Neuronal stem cell (in vitro differentiated cells): ENCODE data around the gene CCDC9.

ENCODE experiments used
- DNase-seq: peaks from one replicate; pipeline ENCODE4 v3.0.0-alpha.2; 2013; ENCODE audit warnings: low spot score
- H2AFZ ChIP-seq: one replicate; pipeline ENCODE4 v1.6.1; 2013; ENCODE audit warnings: mild to moderate bottlenecking, low read length, inconsistent platforms
- H2AK5ac ChIP-seq: 2 replicates; pipeline ENCODE4 v1.6.1; 2013; ENCODE audit warnings: low read depth, mild to moderate bottlenecking, inconsistent platforms, low read length, moderate library complexity, mixed read lengths
- H2BK120ac ChIP-seq: 2 replicates; pipeline ENCODE4 v1.6.1; 2013; ENCODE audit warnings: low read depth, mild to moderate bottlenecking, inconsistent platforms, low read length, moderate library complexity, mixed read lengths
- H2BK12ac ChIP-seq: one replicate; pipeline ENCODE4 v1.6.1; 2013; ENCODE audit warnings: low read length, inconsistent platforms
- H2BK15ac ChIP-seq: 2 replicates; pipeline ENCODE4 v1.6.1; 2013; ENCODE audit warnings: mild to moderate bottlenecking, low read length, inconsistent platforms, mixed read lengths
- H2BK5ac ChIP-seq: one replicate; pipeline ENCODE4 v1.6.1; 2013; ENCODE audit warnings: inconsistent platforms, mild to moderate bottlenecking, low read length, moderate library complexity
- H3K14ac ChIP-seq: one replicate; pipeline ENCODE4 v1.6.1; 2013; ENCODE audit warnings: low read length, inconsistent platforms
- H3K18ac ChIP-seq: 2 replicates; pipeline ENCODE4 v1.6.1; 2013; ENCODE audit warnings: low read length, inconsistent platforms
- H3K23ac ChIP-seq: 2 replicates; pipeline ENCODE4 v1.6.1; 2013; ENCODE audit warnings: low read depth, mild to moderate bottlenecking, mixed read lengths, low read length, inconsistent platforms; ENCODE audit not compliant: poor library complexity
- H3K27ac ChIP-seq: replicated peaks from 3 replicates; pipeline ENCODE4 v1.5.1; 2013; ENCODE audit warnings: low read length, inconsistent platforms
- H3K27me3 ChIP-seq, 3 experiments: 2 replicates each; pipeline ENCODE4 v1.6.1; 2013; ENCODE audit warnings: low read length in 3 of 3, mild to moderate bottlenecking in 2 of 3, inconsistent platforms in 1 of 3, low read depth in 1 of 3, mixed read lengths in 1 of 3, moderate library complexity in 1 of 3; ENCODE audit not compliant: control insufficient read depth in 3 of 3, insufficient read depth in 3 of 3
- H3K36me3 ChIP-seq, 2 donors: replicated peaks in 1 of 2; 2 replicates each; pipeline ENCODE4 v1.6.1; 2013; ENCODE audit warnings: low read length in 2 of 2; ENCODE audit not compliant: control insufficient read depth in 2 of 2, insufficient read depth in 2 of 2
- H3K4ac ChIP-seq: 2 replicates; pipeline ENCODE4 v1.6.1; 2013; ENCODE audit warnings: inconsistent platforms, mild to moderate bottlenecking, low read length, moderate library complexity
- H3K4me1 ChIP-seq, 2 donors: 1 replicate in 1 of 2; 2 replicates in 1 of 2; pipeline ENCODE4 v1.6.1; 2013; ENCODE audit warnings: low read length in 2 of 2, low read depth in 1 of 2; ENCODE audit not compliant: control insufficient read depth in 2 of 2, insufficient read depth in 1 of 2
- H3K4me2 ChIP-seq: one replicate; pipeline ENCODE4 v1.6.1; 2013; ENCODE audit warnings: mild to moderate bottlenecking, low read length, inconsistent platforms; ENCODE audit not compliant: insufficient read depth, poor library complexity, severe bottlenecking
- H3K4me3 ChIP-seq, 2 donors: 2 replicates each; pipeline ENCODE4 v1.5.1; 2013; ENCODE audit warnings: low read length in 2 of 2, mild to moderate bottlenecking in 2 of 2, inconsistent platforms in 1 of 2, moderate library complexity in 1 of 2
- H3K79me1 ChIP-seq: one replicate; pipeline ENCODE4 v1.6.1; 2013; ENCODE audit warnings: low read depth, mild to moderate bottlenecking, inconsistent platforms, low read length, moderate library complexity
- H3K9ac ChIP-seq: one replicate; pipeline ENCODE4 v1.6.1; 2013; ENCODE audit warnings: mild to moderate bottlenecking, low read depth, low read length, inconsistent platforms; ENCODE audit not compliant: poor library complexity
- H3K9me3 ChIP-seq, 2 donors: replicated peaks in 1 of 2; 2 replicates each; pipeline versions ENCODE3 to v1.6.1; 2013; ENCODE audit warnings: low read length in 2 of 2, mild to moderate bottlenecking in 2 of 2, inconsistent platforms in 1 of 2, low read depth in 1 of 2, mixed read lengths in 1 of 2, moderate library complexity in 1 of 2; ENCODE audit not compliant: control insufficient read depth in 2 of 2, insufficient read depth in 1 of 2
- H4K8ac ChIP-seq: one replicate; pipeline ENCODE4 v1.6.1; 2013; ENCODE audit warnings: low read depth, mild to moderate bottlenecking, inconsistent platforms, low read length, moderate library complexity
- H4K91ac ChIP-seq: one replicate; pipeline ENCODE4 v1.6.1; 2013; ENCODE audit warnings: low read length, low read depth, mild to moderate bottlenecking, inconsistent platforms; ENCODE audit not compliant: poor library complexity
- WGBS, 2 donors: extraction: QIAGEN DNeasy Blood & Tissue Kit; methylation state at CpG; one replicate each; pipeline ENCODE4 v1.1.7; 2013; ENCODE audit warnings: missing lambda C conversion rate in 2 of 2, mixed read lengths in 1 of 2; ENCODE audit not compliant: insufficient read length in 2 of 2, insufficient replicate concordance in 1 of 2; ENCODE audit errors: extremely low coverage in 2 of 2; 5-methylcytosine and 5-hydroxymethylcytosine counted together

CCDC9 gene

DNA sequence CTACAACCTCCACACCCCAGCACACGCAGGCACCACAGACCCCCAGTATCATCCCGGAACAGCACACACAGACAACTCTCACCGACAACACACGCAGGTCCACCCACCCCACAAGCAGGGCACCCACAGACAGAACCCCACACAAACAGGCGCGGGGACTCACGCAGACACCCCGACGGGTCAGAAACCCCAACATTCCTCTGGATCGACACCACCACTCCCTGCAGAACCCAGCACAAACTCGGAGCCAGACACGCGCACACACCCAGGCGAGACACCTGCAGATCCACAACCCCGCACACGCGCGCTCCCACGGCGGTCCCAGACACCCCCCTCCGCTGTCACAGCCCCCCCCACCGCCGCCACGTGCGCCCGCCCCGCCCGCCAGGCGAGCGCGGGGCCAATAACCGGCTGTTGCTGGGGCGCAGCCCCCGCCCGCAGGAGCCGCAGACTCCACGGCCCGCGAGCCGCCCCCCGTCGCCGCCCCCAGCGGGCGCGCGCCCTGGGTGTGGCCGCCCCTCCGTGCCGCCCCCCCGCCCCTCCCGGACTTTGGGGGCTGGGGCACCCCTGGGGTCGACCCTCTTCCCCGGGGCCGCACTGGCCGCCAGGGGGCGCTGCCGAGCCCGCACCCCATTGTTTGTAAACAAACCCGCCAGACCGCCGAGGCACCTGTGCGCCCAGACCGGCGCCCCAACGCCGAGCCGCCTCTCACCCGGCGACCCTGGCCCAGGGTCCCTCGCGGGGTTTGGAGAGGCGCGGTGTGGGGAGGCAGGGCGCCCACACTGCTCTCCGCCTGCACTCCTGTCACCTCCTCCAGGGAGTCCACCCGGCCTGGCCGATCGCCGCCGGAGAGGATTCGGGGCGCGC, 26.0 kb upstream of the CCDC9 start:
- Histone ChIP-seq H4K8ac (no peak overlapping the region), H2BK120ac (peak overlapping the region; percentile 44), H3K4me1 (peaks cover 31 to 36% of the 10 kb centered on the region in 2 donors), H2BK5ac (peak overlapping the region; percentile 100), H3K9me3 (peaks cover 0 to 1% of the 10 kb centered on the region in 2 donors), H3K4ac (peak overlapping the region; percentile 53), H3K9ac (peak overlapping the region; percentile 97), H3K79me1 (peaks cover 13% of the 10 kb centered on the region), H4K91ac (no peak overlapping the region), H3K4me2 (peak overlapping the region; percentile 97), H3K27ac (no peak overlapping the region), H3K36me3 (peaks cover 0 to 6% of the 10 kb centered on the region in 2 donors), H3K23ac (peak overlapping the region; percentile 98), H2AK5ac (peak overlapping the region; percentile 74), H2AFZ (no peak overlapping the region), H3K18ac (peak overlapping the region; percentile 99), H2BK15ac (peak overlapping the region; percentile 76), H3K27me3 (no peaks in the 10 kb centered on the region), H3K4me3 (peak overlapping the region; percentile 83 to 96), H2BK12ac (no peak overlapping the region), H3K14ac (peak overlapping the region; percentile 95)
- whole genome bisulfite sequencing, 2 donors, result no CpG with 5 or more reads among the region's 84 CpGs
- no peak for DNase-seq

DNA sequence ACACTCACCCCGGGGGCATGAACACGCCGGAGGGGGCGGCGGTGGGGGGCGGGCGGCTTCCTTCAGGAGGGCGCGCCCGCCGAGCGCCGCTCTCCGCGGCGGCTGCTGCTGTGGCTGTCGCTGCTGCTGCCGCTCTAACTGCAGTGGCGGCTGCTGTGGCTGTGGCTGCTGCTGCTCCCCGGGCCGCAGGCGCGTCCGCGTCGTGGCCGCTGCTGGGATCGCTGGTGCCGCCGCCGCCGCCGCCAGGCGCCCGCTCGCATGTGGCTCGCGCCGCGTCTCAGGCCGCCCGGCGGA, 25.5 kb upstream of the CCDC9 start, which contains the start of gene BBC3:
TSS of gene BBC3 (minus strand) at position 279 of the 294 bp plus-strand sequence. CDS start 2,768 bp downstream, outside the sequence.
- Histone ChIP-seq H3K9ac (peak within 1 kb of the TSS; percentile 97), H2BK5ac (peak within 1 kb of the TSS; percentile 100), H3K9me3 (peaks cover 0 to 1% of the 10 kb centered on the region in 2 donors), H3K23ac (peak within 1 kb of the TSS; percentile 98), H3K27ac (peak within 1 kb of the TSS; percentile 71), H3K14ac (peak within 1 kb of the TSS; percentile 95), H3K4me3 (peak within 1 kb of the TSS; percentile 83 to 96), H2BK15ac (peak within 1 kb of the TSS; percentile 98), H2BK120ac (peak within 1 kb of the TSS; percentile 96), H3K18ac (peak within 1 kb of the TSS; percentile 99), H3K4me2 (peak within 1 kb of the TSS; percentile 97), H4K91ac (peak within 1 kb of the TSS; percentile 100), H3K27me3 (no peaks in the 10 kb centered on the region), H3K79me1 (peaks cover 13% of the 10 kb centered on the region), H3K36me3 (no peaks in the 10 kb centered on the region), H4K8ac (peak within 1 kb of the TSS; percentile 54), H2AFZ (peak within 1 kb of the TSS; percentile 54), H2BK12ac (peak within 1 kb of the TSS; percentile 100), H3K4ac (peak within 1 kb of the TSS; percentile 53), H2AK5ac (peak within 1 kb of the TSS; percentile 100), H3K4me1 (peaks cover 27 to 31% of the 10 kb centered on the region in 2 donors)
- DNase-seq, result no peak
- no CpG with 5 or more reads among the region's 43 CpGs for WGBS, 2 donors

DNA sequence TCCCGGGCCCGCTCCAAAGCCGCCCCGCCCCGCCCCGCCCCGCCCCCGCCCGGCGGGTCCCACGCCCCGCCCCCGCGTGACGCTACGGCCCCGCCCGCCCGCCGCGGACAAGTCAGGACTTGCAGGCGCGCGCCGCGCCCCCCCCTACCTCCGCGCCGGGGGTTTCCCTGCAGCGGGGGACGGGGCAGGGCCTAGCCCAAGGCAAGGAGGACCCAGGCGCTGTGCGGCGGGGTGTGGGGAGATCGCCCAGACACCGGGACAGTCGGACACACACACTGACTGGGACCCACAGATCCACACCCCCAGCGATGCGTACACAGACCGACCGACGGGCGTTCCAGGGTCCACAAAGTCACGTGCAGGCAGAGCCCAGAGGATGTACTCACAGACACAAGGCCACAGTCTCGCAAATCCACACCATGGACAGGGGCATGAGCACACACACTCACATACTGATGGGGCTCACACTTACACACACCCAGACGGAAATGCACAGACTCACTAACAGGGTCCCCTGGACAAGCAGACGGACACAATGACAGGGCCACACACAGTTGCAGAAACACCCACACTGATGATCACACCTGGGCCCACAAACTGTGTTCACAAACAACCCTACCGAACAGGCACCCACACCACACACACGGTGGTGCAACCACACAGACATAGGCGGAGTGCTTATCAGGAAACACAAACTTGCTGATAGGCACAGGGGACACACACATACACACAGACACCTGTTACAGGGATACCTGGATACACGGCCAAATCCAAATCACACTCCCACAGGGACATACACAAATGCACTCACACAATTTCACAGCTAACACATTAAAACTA, 24.9 kb upstream of the CCDC9 start:
- peak; percentile 75 for DNase-seq
- WGBS, 2 donors, result no CpG with 5 or more reads among the region's 51 CpGs
- Histone ChIP-seq H2AK5ac (peak overlapping the region; percentile 100), H2BK120ac (peak overlapping the region; percentile 96), H3K14ac (peak overlapping the region; percentile 92), H3K4ac (peak overlapping the region; percentile 2), H3K36me3 (no peaks in the 10 kb centered on the region), H3K9ac (peak overlapping the region; percentile 92), H2BK12ac (peak overlapping the region; percentile 100), H3K79me1 (peaks cover 14% of the 10 kb centered on the region), H3K9me3 (peaks cover 0 to 1% of the 10 kb centered on the region in 2 donors), H3K18ac (peak overlapping the region; percentile 99), H4K91ac (peak overlapping the region; percentile 100), H3K27ac (peak overlapping the region; percentile 71), H3K27me3 (no peaks in the 10 kb centered on the region), H3K4me2 (peak overlapping the region; percentile 97), H3K23ac (peak overlapping the region; percentile 98), H3K4me3 (peak overlapping the region; percentile 58 to 83), H3K4me1 (peaks cover 27 to 30% of the 10 kb centered on the region in 2 donors), H2BK5ac (peak overlapping the region; percentile 100), H2BK15ac (peak overlapping the region; percentile 98), H4K8ac (peak overlapping the region; percentile 54), H2AFZ (peak overlapping the region; percentile 54)
